Mesothelial cell of epicardium (in vitro differentiated cells): ENCODE results near the gene CUL7. TPM values are rescaled to one million over a fixed set of nuclear protein-coding genes. Genes with fewer than 3 reads are reported as not detected.

Experiments
- DNase-seq, 2 experiments: peaks; one replicate each; pipeline ENCODE4 v3.0.0; 2021; ENCODE audit warnings: low spot score in 2 of 2; ENCODE audit not compliant: unreplicated experiment in 2 of 2
- H3K27ac Mint-ChIP-seq: 2 replicates; pipeline ENCODE4 v1.8.0; 2021; ENCODE audit warnings: mixed read lengths
- H3K27me3 Mint-ChIP-seq: 2 replicates; pipeline ENCODE4 v1.8.0; 2021; ENCODE audit warnings: low read depth, mixed read lengths
- H3K36me3 Mint-ChIP-seq: 2 replicates; pipeline ENCODE4 v1.8.0; 2021; ENCODE audit warnings: mixed read lengths
- H3K4me1 Mint-ChIP-seq: 2 replicates; pipeline ENCODE4 v1.8.0; 2021; ENCODE audit warnings: mixed read lengths
- H3K4me3 Mint-ChIP-seq: 2 replicates; pipeline ENCODE4 v1.8.0; 2021; ENCODE audit warnings: mild to moderate bottlenecking, moderate library complexity, mixed read lengths
- H3K9me3 Mint-ChIP-seq: 2 replicates; pipeline ENCODE4 v1.8.0; 2021; ENCODE audit warnings: mixed read lengths
- total RNA-seq: library from RNA; stranded (reverse); gene quantifications from 3 replicates; pipeline ENCODE4 v1.2.1, GENCODE V29; 2021
- TF ChIP-seq, protein P1 (sequence below): fragments of 200-600 bp; sonication (generic); IDR thresholded peaks from one replicate; pipeline ENCODE4 v1.5.0; 2021; ENCODE audit warnings: antibody characterized with exemption; ENCODE audit not compliant: unreplicated experiment

The CUL7 gene
- total RNA-seq, 1 donor from 2014 or later: 90.9 TPM

DNA sequence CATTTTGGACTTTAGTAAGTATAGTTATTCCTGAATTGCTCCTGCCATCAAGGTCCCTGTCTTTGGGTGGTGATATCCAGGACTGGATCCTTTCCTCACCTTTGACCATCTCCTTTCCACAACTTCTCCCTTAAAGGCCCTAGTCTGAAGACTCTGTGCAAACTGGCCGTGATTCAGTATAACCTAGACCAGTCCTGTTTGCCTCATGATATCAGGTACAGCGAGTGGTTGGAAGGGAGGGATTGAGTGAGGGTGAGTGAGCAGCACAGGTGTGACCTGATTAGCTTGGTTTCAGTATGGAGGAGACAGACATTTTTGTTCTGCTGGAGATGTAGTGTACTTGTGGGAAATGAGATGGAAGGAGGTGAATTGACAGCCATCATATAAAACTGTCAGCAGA is 34.5 kb downstream of the CUL7 start:
- TF ChIP-seq, protein P1, sequence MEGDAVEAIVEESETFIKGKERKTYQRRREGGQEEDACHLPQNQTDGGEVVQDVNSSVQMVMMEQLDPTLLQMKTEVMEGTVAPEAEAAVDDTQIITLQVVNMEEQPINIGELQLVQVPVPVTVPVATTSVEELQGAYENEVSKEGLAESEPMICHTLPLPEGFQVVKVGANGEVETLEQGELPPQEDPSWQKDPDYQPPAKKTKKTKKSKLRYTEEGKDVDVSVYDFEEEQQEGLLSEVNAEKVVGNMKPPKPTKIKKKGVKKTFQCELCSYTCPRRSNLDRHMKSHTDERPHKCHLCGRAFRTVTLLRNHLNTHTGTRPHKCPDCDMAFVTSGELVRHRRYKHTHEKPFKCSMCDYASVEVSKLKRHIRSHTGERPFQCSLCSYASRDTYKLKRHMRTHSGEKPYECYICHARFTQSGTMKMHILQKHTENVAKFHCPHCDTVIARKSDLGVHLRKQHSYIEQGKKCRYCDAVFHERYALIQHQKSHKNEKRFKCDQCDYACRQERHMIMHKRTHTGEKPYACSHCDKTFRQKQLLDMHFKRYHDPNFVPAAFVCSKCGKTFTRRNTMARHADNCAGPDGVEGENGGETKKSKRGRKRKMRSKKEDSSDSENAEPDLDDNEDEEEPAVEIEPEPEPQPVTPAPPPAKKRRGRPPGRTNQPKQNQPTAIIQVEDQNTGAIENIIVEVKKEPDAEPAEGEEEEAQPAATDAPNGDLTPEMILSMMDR: no peak
- H3K4me3 Mint-ChIP-seq: no peak overlapping the region
- H3K27ac Mint-ChIP-seq: no peak overlapping the region
- no peaks in the 10 kb centered on the region for H3K27me3 Mint-ChIP-seq
- peaks cover 16% of the 10 kb centered on the region for H3K36me3 Mint-ChIP-seq
- H3K9me3 Mint-ChIP-seq: no peaks in the 10 kb centered on the region
- DNase-seq: no peak
- peaks cover 21% of the 10 kb centered on the region for H3K4me1 Mint-ChIP-seq

DNA sequence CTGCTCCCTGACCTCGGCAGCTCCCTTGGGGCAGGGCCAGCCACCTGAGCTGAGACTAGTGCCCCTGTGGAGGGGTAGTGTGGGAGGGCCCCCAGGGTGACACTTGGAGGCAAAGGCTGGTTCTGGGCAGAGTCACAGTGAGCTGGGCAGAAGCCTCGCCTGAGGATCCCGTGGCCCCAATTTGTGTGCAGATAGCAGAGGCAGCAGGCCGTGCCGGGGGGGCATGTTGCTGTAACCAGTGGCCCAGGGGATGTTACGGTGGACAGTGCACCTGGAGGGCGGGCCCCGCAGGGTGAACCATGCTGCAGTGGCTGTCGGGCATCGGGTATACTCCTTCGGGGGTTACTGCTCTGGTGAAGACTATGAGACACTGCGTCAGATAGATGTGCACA is 36.7 kb downstream of the CUL7 start:
- H3K36me3 Mint-ChIP-seq: peaks cover 14% of the 10 kb centered on the region
- H3K27ac Mint-ChIP-seq: no peak overlapping the region
- peaks cover 40% of the 10 kb centered on the region for H3K4me1 Mint-ChIP-seq
- no peaks in the 10 kb centered on the region for H3K27me3 Mint-ChIP-seq
- TF ChIP-seq, protein P1: no peak
- no peak overlapping the region for H3K4me3 Mint-ChIP-seq
- no peaks in the 10 kb centered on the region for H3K9me3 Mint-ChIP-seq
- no peak for DNase-seq

DNA sequence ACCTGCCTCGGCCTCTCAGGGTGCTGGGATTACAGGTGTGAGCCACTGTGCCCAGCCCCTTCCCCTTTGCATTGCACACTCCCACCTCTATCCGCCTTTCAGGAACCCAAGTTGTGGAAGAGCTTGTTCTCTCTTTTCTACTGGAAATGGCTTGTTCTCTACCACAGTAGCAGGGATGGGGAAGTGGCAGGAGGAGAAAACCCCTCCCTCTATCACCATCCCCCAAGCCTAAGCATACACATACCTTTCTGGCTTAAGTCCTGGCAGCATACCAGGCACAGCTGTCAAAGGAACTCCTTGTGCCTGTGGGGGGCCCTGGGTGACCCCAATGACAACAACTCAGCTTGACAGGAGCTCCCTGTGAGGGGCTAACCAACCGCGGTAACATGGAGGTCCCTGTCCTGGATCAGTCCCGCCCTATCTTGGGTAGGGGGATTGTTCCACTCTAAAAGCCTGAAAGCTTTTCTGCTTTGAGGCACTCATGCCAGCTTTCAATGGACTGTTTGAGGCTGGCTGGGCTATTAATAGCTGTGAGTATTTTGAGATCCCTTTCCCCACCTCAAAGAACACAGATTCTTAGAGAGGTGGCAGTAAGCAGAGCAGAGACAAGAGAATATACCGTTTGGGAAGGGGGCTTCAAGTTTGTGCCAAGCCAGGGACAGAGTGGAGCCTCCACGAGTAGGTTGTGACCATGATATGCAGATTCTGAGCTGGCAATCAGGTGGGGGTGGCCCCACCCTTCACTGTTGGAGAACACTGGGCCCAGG is 37.3 kb downstream of the CUL7 start:
- Mint-ChIP-seq H3K4me3 (peak overlapping the region; percentile 48), H3K27me3 (no peaks in the 10 kb centered on the region), H3K4me1 (peaks cover 38% of the 10 kb centered on the region), H3K36me3 (peaks cover 16% of the 10 kb centered on the region), H3K27ac (peak overlapping the region; percentile 24), H3K9me3 (no peaks in the 10 kb centered on the region)
- DNase-seq: no peak
- TF ChIP-seq, protein P1: no peak

DNA sequence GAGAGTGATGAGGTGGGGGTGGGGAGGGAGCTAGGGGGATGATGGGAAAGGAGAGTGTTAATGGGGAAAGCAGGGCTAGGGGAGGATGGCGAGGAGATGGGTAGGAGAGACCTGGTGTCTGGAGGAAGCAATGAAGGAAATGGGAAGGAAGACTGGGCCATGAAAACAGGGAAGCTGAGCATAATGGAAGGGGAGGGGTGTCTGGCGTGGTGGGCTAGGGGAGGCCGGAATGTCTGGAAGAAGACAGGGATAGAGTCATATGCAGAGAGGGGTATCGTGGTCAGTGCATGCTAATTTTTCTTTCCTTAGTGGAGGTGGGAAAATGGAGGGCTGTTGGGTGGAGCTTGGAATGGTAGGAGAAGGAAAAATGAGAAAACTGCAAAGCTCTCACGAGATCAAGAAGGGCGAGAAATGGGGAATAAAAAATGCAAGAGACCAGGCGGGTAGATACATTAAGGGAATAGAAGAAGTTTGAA is 39.2 kb downstream of the CUL7 start:
- H3K27me3 Mint-ChIP-seq: no peaks in the 10 kb centered on the region
- peaks cover 23% of the 10 kb centered on the region for H3K36me3 Mint-ChIP-seq
- H3K4me1 Mint-ChIP-seq: peaks cover 38% of the 10 kb centered on the region
- peak overlapping the region; percentile 89 for H3K4me3 Mint-ChIP-seq
- no peaks in the 10 kb centered on the region for H3K9me3 Mint-ChIP-seq
- TF ChIP-seq, protein P1: no peak
- peak in 1 of 2 experiments; percentile 44 for DNase-seq
- H3K27ac Mint-ChIP-seq: peak overlapping the region; percentile 81

DNA sequence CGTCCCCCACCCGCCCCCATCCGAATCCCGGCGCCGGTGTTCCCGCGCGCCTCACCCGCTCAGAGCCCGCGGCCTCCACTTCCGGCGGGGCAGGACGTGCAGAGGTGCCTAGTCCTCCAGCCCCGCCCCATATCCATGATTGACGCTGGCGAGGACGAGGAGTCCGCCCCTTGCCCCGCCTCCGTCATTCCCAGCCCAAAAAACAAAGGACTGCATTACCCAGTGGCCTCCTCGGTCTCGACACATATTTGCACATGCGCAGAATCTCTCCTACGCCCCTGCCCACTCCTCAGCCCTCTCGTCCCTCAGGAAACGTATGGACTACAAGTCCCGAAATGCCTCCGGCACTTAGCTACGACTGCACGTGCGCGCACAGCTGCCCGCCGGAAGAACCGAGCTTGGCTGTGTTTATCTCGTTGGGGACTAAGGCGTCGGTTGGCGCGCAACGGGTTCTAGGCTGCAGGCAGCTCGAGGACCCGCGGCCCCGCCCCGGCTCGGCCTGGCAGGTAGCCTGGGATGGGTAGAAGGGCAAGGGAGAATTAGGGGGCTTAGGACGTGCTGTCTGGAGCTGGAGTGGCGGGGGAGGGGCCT is 39.7 kb downstream of the CUL7 start, which contains the start of the genes KLHDC3 and MEA1:
Gene KLHDC3, plus strand, starts transcription at position 407 of the 591 bp plus-strand sequence. CDS start 2,944 bp downstream, outside the sequence.
Gene MEA1, minus strand, starts transcription at position 104 of the 591 bp plus-strand sequence. CDS start 133 bp downstream, outside the sequence.
- TF ChIP-seq, protein P1: no peak
- peak; percentile 97 to 99 for DNase-seq
- no peaks in the 10 kb centered on the region for H3K9me3 Mint-ChIP-seq
- peaks cover 38% of the 10 kb centered on the region for H3K4me1 Mint-ChIP-seq
- H3K36me3 Mint-ChIP-seq: peaks cover 22% of the 10 kb centered on the region
- peak within 1 kb of the TSS; percentile 81 for H3K27ac Mint-ChIP-seq
- no peaks in the 10 kb centered on the region for H3K27me3 Mint-ChIP-seq
- H3K4me3 Mint-ChIP-seq: peak within 1 kb of the TSS; percentile 89
